Hepatic stellate cell (primary cell): ENCODE results near the gene ZNF837.
"Not testable (repeated sequence)": the region's sequence is repeated elsewhere in the genome, so short reads cannot be mapped to it uniquely, and the experiment has no call there.

ENCODE experiments used
- DNase-seq: peaks from one replicate; pipeline ENCODE4 v3.0.0; 2011; ENCODE audit warnings: low spot score

The ZNF837 gene

DNA sequence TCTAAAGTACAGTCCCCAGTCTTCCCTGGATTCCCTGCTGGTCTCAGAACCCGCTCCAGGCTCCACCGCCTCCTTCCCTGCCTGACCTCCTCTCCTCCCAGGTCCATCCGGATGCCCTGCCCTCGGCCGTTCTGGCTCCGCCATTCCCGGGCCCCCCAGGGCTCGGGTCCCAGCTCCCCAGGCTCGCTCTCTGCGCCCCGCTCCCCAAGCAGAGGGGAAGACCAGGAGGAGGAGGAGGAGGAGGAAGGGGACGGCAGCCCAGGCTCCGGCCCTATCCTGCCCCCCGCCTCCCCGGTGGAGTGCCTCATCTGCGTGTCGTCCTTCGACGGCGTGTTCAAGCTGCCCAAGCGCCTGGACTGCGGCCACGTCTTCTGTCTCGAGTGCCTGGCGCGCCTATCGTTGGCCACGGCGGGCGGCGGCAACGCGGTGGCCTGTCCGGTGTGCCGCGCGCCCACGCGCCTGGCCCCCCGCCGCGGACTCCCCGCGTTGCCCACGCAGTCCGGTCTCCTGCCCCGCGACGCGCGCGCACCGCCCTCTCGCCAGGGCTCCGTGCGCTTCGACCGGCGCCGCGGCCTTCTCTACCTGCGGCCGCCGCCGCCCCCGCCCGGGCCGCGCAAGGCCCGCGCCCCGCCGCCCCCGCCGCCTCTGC, 15.3 kb upstream of the ZNF837 start:
- DNase-seq: no peak

DNA sequence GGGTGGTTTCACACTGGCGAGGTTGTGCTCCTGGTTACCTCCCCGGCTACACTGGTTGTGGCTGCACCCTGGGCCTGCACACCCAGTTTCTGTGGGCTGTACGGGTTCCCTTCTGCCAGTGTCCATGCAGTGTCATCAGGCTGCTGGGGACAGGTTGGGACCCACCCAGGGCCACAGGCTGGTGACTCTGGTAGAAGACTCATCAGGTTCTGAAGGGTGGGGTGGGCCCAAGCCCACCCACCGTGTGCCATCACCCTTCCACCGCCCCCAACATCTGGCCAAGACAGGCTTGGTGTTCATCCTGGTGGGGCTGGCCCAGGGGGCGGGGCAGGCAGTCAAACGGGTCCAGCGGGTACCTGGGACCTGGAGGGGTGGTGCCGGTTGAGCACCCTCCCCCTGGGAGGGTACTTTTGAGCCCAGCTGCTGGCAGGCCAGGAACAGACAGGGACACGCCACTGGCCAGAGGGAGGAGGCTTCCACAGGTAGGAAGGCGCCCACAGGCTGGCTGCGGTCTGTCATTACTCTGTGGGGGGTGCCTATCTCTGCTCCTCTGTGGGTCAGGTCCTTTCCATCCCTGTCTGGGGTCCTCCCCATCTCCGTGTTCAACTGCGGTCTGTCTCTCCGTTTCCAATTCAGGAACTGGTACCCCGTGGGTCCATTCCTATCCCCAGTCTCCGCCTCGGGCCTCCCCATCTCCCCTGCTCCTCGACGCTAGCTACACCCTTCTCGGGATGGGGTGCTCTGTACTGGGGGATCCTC, 14.6 kb upstream of the ZNF837 start, which contains the start of gene RNF225:
RNF225 (plus strand) TSS at position 437 of the 759 bp plus-strand sequence. CDS start 434 bp downstream, outside the sequence.
- no peak for DNase-seq

DNA sequence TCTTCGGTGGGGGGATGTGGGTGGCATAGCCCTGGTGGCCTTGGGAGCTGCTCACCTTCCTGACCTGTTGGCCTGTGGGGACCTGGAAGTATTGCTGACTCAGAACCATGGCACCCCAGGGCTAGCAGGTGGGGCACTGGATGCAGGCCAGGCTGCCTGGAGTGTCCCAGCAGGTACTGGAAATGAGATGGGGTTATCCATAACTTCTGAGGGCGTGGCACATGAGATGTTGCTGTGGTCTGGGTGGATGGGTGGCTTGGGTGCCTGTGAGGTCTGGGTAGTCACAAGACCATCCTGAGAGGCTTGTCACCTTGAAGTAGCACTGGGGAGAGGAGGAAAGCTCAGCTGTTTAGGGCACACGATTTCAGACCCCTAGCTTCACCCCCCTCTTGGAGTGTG, 14.0 kb upstream of the ZNF837 start:
- no peak for DNase-seq

DNA sequence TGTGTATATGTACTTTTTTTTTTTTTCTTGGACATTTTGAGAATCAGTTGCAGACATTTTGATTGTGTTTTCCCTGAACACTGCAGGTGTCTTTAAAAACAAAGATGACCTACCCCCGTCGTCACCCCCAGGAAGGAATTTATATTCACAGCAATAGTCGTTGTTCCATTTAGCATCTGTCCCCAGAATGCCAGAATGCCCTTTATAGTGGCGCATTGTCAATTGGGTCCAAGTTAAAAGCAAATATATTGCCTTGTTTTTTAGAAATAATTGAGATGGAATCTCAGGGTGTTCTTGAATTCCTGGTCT, 12.8 kb upstream of the ZNF837 start:
- DNase-seq: no peak

DNA sequence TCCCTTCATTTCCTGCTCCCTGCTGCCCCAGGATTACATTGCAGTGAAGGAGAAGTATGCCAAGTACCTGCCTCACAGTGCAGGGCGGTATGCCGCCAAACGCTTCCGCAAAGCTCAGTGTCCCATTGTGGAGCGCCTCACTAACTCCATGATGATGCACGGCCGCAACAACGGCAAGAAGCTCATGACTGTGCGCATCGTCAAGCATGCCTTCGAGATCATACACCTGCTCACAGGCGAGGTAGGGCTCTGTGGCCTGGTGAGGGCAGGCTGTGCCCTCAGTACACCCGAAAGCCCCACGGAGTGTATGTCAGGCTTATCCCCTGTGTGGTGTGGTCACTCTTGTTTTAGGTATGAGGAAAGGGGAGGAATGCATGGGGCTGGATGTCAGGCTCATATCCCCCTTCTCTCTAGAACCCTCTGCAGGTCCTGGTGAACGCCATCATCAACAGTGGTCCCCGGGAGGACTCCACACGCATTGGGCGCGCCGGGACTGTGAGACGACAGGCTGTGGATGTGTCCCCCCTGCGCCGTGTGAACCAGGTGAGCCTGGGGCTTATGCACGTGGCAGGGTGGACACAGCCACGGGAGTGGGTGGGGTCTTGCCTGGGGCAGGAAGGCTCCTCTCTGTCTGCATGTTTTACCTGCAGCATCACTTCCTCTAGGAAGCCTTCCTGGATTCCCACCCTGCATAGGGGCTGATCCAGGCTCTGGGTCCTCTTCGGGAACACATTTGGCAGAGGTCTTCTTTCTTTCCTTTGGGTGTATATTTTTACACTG, 12.3 kb upstream of the ZNF837 start:
- DNase-seq: no peak

DNA sequence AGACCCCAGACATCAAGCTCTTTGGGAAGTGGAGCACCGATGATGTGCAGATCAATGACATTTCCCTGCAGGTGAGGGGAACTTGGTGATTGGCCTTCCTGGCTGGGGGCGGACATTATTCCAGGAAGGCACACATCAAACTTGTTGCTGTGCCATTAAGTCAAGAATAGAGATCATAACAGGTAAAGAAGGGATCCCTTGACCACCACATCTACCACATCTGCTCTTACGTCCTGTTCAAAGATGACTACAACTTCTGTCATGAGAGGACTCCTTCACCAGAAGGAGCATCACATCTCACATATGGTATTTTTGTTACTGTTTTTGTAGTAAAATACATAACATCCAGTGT, 7.3 kb upstream of the ZNF837 start:
- no peak for DNase-seq

DNA sequence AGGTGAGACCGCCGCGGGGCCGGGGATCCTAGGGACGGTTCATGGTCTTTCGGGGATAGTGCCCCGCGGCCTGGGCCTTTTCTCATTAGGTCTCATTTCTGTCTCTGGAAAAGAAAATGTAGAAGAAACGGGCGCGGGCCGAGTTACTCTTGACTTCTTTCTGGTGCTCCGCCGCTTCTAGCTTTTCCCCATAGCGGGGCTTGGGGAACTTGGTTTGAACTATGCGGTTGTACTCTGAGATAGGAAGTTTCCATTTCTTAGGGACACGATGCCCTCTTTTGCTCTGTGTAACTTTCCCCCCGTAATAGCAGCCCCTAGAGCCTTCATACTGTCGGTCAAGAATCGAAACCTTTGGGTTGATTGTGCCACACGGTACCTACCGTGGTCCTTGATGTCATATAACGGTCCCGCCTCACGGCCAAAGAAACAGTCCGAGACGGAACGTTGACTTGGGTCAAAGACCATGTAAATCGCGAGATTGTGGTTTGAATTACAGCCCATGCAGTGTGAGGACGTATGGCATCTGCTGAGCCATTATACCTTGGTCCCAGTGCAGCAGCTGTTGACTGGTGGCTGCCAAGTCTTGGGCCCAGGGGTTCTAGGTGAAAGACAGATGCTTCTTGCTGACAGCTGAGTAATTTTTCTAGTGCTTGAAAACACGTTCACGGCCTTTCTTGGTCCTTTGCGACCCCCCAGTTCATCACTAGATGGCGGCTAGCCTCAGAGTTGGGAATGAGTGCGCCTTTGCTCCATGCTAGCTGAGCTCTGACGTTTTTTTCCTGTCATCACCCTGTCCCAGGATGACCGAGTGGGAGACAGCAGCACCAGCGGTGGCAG, 6.7 kb upstream of the ZNF837 start:
- DNase-seq: no peak

DNA sequence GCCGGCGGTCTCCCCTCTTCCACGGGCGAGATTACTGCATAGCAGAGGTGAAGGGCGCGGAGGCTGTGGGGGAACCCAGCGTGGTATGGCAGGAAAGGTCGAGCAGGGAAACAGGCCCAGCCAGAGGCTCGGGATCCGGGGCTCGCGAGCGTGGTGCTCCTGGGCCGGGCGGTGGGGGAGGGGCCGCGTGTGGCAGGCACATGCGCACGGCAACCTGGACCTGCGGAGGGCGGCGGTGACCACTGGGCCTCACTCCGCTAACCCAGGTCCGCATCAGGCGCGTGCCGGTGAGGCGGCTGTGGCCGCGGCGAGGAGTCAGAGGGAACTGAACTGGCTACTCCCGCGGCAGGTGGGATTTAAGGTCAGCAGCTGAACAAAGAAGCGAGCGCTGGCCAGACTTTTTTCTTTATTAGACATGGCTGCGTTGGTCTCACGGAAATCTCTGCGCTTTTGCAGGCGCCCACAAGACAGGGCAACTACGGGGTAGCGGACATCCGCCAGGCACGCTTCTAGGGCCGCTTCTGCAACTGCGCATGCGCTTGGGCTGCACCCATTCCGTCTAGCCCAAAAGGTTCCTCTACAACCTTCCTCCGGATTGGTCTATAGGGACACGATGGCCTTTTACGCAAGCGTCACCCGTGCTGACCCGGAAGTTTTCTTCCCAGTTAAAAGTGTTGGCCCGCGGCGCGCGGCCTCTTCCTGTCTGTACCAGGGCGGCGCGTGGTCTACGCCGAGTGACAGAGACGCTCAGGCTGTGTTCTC, 5.9 kb upstream of the ZNF837 start, which contains the start of gene RPS5:
RPS5 (plus strand) TSS at position 694 of the 762 bp plus-strand sequence. CDS start 869 bp downstream, outside the sequence.
- peak; percentile 100 for DNase-seq

DNA sequence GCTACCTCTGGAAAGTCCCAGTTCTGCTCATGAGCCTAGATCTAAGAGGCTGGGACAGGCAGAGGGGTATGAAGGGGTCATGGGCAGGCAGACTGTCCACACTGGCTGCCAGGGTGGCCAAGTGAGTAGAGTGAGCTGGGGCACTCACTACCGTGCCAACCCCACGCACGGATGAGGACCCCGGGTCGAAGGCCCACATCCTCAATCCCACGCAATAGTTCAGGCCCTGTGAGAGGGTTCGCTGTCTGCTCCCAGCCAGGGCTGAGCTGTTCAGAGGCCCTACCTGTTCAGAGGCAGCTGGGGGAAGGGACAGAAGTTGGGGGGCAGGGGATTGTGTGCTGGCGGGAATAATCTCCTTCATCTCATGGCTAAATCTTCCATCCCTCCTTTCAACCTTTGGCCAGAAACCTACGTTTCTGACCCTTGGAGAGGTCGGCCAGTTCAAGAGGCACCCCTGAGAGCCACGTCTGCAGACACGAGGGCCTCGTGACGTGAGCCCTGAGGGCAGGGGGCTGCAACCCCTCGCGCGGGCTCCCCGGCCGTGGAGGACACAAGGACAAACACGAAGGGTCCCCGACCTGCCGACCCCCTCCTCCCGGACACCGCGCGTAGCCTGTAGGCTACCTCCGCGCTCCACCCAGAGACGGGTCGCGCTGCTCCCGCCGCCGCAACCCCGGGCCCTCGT, 5.2 kb upstream of the ZNF837 start:
- DNase-seq: no peak

DNA sequence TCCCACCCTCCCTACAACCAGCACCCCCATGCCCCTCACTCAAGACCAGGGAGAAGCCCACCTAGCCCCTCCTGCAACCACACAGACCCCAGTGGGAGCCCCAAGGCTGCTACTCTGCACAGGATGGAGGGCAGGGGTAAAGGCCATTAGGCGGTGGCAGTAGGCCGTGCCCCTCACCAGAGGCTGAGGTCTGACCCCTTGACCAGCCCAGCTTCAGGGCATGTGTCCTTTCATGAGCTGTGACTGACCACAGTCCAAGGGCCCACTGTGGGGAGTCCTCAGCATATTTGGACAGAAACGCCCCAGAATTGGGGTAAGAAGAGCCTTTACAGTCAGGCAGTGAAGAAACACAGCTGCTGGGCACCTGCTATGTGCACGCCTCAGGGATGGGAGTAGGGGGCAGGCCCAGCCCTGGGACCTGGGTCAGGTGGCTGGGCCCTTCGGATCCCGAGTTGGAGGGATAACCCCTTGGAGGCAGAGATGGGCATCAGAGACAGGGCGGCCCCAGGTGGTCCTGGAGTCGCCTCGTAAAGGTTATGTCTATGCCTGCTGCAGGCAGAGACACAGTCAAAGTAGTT, 4.6 kb upstream of the ZNF837 start:
- DNase-seq: no peak

DNA sequence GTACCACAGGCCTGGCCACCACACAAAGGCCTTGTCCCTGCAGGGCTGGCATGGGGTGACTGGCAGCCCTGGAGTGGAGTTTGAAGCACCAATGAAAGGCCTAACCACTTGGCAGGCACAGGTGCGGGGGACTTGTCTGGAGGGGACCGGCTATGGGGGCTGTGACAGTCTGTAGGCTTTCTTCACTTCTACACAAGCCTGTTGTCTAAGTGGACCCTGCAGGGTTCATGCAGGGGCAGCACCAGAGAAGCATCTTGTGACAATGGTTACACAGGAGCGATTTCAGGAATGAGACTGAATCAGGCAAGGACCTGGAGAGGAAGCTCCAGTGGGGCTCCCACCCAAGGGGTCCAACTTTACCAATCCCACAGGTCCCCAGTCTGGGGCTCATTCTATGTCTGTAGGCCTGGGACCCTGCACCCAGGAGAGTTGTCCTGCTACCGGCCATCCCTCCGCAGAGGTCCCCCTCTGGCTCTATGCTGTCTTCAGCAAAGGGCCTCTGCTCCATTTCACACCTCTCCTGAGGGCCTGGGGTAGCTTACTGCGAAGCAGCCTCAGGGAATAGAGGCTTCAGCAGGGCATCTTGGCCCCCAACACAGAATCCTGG, 2.3 kb upstream of the ZNF837 start:
- DNase-seq: no peak

DNA sequence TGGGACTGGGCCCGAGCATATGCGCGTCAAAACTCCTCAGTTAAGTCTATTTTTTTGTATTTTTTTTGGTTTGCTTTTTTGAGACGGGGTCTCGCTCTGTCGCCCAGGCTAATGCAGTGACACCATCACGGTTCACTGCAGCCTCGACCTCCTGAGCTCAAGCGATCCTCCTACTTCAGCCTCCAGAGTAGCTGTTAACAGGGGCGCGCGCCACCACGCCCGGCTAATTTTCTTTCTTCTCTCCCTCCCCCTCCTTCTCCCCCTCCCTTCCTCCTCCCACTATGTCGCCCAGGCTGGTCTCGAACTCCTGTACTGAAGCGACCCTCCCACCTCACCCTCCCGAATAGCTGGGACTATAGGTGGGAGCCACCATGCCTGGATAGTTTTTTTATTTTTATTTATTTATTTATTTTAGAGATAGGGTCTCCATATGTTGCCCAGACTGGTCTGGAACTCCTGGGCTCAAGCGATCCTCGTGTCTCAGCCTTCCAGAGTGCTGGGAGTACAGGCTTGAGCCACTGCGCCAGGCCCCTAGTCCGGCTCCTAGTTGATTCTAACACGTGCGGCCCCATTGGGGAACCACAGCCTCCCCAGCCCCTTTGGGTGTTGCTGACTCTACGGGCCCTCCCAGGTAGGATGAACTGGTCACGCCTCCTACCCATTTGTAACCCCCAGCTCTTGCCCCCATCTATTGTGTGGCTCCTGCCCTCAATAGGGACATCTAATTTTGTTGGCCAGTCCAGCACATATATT, 806 bp upstream of the ZNF837 start:
- DNase-seq: no peak

DNA sequence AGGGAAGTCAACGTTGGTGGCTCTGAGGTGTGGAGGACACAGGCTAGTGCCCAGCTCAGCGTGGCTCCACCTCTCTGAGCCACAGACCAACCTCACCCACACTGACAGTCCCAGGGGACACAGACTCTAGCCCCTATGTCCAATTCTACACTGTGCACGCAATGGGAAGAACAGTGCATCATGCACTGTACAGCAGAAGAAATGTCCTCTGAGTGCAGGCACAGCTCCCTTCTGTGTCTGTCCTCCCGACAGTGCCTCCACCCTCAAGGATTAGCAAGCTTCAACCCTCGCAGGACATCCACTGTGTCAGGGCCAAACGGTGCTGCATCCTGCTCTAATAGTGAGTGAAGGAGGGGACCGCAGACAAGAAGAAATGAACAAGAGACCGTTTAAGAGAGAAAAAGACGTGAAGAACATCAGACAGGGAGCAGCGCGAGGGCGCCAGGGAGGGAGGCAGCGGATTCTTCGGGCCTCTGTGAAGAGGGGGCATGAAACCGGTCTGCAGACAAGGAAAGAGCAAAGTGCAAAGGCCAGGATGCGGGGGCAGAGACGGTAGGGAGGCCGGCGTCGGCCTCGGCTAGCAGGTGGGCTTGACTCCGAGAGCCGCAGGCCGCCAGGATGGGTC, 681 bp downstream of the ZNF837 start:
- no peak for DNase-seq

DNA sequence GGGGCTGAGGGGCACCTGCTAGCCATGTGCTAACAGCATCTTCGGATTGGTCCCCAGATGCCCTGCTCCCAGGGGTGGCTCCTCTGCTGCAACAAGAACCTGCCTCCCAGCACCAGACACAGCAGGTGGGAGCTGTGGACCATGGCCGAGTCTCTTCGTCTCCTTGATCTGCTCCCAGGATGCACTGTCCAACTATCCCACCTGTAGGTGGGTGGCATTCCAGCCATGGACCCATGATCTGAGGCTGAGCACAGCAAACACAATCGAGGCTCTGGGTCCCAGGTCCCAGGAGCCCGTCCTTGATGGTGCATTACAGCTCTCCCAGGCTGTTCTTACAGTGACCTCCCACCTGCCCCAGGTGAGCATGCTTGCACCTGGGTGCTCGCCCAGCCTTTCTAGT, 1.6 kb downstream of the ZNF837 start:
- no peak for DNase-seq

DNA sequence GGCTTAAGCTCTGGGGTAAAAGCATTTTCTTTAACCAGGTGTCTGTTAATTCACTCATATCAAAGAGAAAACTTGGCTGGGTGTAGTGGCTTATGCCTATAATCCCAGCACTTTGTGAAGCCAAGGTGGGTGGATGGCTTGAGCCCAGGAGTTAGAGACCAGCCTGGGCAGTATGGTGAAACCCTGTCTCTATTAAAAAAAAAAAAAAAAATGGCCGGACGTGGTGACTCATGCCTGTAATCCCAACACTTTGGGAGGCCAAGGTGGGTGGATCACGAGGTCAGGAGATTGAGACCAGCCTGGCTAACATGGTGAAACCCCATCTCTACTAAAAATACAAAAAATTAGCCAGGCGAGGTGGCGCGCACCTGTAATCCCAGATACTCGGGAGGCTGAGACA, 4.1 kb downstream of the ZNF837 start:
- DNase-seq: not testable (repeated sequence)

DNA sequence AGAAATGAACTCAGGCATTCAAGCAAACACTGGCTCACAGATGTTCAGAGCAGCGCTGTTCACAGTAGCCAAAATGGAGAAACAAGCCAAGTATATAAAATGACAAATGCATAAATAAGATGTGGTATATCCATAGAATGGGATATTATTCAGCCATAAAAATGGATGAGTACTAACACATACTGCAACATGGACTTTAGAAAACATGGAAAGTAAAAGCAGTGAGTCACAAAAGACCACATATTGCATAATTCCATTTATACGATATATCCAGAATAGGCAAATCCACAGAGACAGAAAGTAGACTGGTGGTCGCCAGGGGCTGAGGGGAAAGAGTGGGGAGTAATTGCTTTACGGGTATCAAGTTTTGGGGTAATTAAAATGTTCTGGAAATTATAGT, 6.6 kb downstream of the ZNF837 start:
- DNase-seq: no peak

DNA sequence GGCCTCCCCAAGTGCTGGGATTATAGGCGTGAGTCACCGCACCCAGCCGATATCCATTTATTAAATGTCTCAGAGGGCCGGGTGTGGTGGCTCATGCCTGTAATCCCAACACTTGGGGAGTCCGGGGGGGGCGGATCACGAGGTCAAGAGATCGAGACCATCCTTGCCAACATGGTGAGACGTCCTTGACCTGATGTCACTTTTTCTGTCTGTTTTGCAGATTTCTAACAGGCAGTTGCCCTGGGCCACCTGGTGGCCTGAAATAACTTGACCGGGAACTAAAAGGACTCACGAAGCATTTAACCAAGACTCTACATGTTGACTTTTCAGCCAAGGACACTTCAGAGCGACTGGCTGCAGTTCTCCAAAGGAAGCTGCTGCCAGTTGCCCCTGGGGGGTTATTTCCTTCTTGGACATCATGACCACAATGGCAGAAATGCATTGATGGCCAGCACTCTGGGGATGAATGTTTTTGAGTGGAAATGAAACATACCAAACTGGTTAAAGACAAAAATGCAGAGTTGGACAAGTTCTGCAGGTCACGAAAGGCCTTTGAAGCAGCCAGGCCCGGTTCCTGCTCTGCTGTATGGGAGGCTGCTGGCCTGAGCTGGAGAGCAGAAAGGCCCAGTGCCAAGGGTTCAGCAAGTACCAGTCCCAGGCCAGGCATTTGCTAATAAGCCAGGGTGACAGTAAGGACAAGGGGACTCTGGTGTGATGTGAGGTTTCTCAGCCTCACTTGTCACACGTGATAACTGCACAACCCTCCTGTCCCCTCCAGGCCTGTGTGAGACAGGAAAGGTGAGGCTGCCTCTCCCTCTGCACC, 8.3 kb downstream of the ZNF837 start:
- DNase-seq: no peak
